HCT116 (cell line): ENCODE measurements around the gene PLAAT2. TPM values are rescaled to one million over a fixed set of nuclear protein-coding genes. Genes with fewer than 3 reads are reported as not detected.

Experiments
- ATAC-seq: fragments of 200-7000 bp; cut with Tn5 transposase; 2 replicates; pipeline ENCODE4 v1.9.1; 2020; ENCODE audit warnings: mild to moderate bottlenecking, moderate library complexity
- BruUV-seq: library from RNA; stranded (reverse); fragments of 400-500 nt; replicated peaks from 2 replicates; lab custom pipeline; 2021; lab: Mats Ljungman, UMichigan
- CTCF ChIA-PET: fragments of 300-600 bp; sonication (Branson Sonifier 250); formaldehyde crosslinking; loops from one replicate; lab custom pipeline; 2021; ENCODE audit warnings: antibody characterized with exemption; lab: Charles Lee
- POLR2A ChIA-PET: fragments of 300-600, 350-600 bp; sonication (Branson Sonifier 250); formaldehyde crosslinking; loops from one replicate; lab custom pipeline; 2021; ENCODE audit warnings: antibody characterized with exemption; lab: Charles Lee
- RAD21 ChIA-PET, 2 experiments: fragments of 300-600 bp; sonication (Branson Sonifier 250); formaldehyde crosslinking; loops; one replicate each; lab custom pipeline; 2023; ENCODE audit warnings: low total read pairs in 2 of 2; ENCODE audit not compliant: uncharacterized antibody in 2 of 2, unreplicated experiment in 2 of 2, low non-redundant PET in 1 of 2; lab: Charles Lee
- DNase-seq: peaks from one replicate; pipeline ENCODE4 v3.0.0-alpha.2; 2010; ENCODE audit warnings: low read depth, low spot score
- H2AFZ ChIP-seq: fragments of 200-600 bp; shearing (Covaris generic), sonication (generic); 2 replicates; pipeline ENCODE4 v1.6.1; 2017; ENCODE audit warnings: low read depth, mixed run types, mixed read lengths, antibody characterized with exemption, low read length; ENCODE audit not compliant: poor library complexity, severe bottlenecking
- H3K27ac ChIP-seq: 2 replicates; pipeline ENCODE4 v1.5.1; 2012; ENCODE audit warnings: low read depth, low read length
- H3K27me3 ChIP-seq: fragments of 200-600 bp; sonication (generic); 2 replicates; pipeline ENCODE4 v1.6.1; 2016; ENCODE audit warnings: mixed run types, low read length, mixed read lengths; ENCODE audit not compliant: insufficient read depth
- H3K36me3 ChIP-seq, 2 experiments: fragments of 200-500 bp in 1 of 2; fragments of 200-600 bp in 1 of 2; sonication (Bioruptor generic) in 1 of 2; sonication (generic) in 1 of 2; 2 replicates each; pipeline versions ENCODE4 v1.5.1 to v1.6.1; 2014 to 2016; ENCODE audit warnings: low read length in 2 of 2, inconsistent platforms in 1 of 2, mixed read lengths in 1 of 2, mixed run types in 1 of 2; ENCODE audit not compliant: insufficient read depth in 2 of 2, control insufficient read depth in 1 of 2
- H3K4me1 ChIP-seq, 2 experiments: fragments of 200-600 bp in 1 of 2; sonication (generic) in 1 of 2; 2 replicates each; pipeline versions ENCODE4 v1.5.1 to v1.6.1; 2012 to 2017; ENCODE audit warnings: low read length in 2 of 2, inconsistent platforms in 1 of 2, mild to moderate bottlenecking in 1 of 2, mixed read lengths in 1 of 2, mixed run types in 1 of 2, moderate library complexity in 1 of 2; ENCODE audit not compliant: insufficient read depth in 2 of 2, control insufficient read depth in 1 of 2
- H3K4me2 ChIP-seq: fragments of 200-600 bp; sonication (generic); 2 replicates; pipeline ENCODE4 v1.6.1; 2017; ENCODE audit warnings: mixed run types, low read length, mixed read lengths
- H3K4me3 ChIP-seq, 2 experiments: fragments of 200-600 bp in 1 of 2; sonication (generic) in 1 of 2; replicated peaks in 1 of 2; 2 replicates each; pipeline ENCODE4 v1.5.1; 2011 to 2016; ENCODE audit warnings: low read length in 2 of 2, control low read depth in 1 of 2, low read depth in 1 of 2, mild to moderate bottlenecking in 1 of 2, mixed read lengths in 1 of 2, mixed run types in 1 of 2
- H3K79me2 ChIP-seq: fragments of 200-600 bp; sonication (generic); 2 replicates; pipeline ENCODE4 v1.6.1; 2017; ENCODE audit warnings: mild to moderate bottlenecking, mixed run types, low read length, moderate library complexity, mixed read lengths; ENCODE audit not compliant: insufficient read depth
- H3K9ac ChIP-seq: fragments of 200-600 bp; sonication (generic); 2 replicates; pipeline ENCODE4 v1.6.1; 2016; ENCODE audit warnings: low read length, mixed read lengths
- H3K9me2 ChIP-seq: fragments of 200-600 bp; sonication (generic), shearing (Covaris generic); 2 replicates; pipeline ENCODE4 v1.6.1; 2017; ENCODE audit warnings: mixed run types, mild to moderate bottlenecking, moderate library complexity; ENCODE audit not compliant: insufficient read depth
- H3K9me3 ChIP-seq, 2 experiments: fragments of 200-500 bp in 1 of 2; fragments of 200-600 bp in 1 of 2; sonication (Bioruptor generic) in 1 of 2; sonication (generic) in 1 of 2; 2 replicates each; pipeline ENCODE4 v1.6.1; 2014 to 2017; ENCODE audit warnings: low read length in 2 of 2, mixed read lengths in 2 of 2, inconsistent platforms in 1 of 2, low read depth in 1 of 2, mild to moderate bottlenecking in 1 of 2, mixed run types in 1 of 2, moderate library complexity in 1 of 2; ENCODE audit not compliant: control insufficient read depth in 1 of 2, insufficient read depth in 1 of 2
- H4K20me1 ChIP-seq: fragments of 200-600 bp; sonication (generic), shearing (Covaris generic); 2 replicates; pipeline ENCODE4 v1.6.1; 2017; ENCODE audit warnings: mixed run types, mild to moderate bottlenecking, moderate library complexity; ENCODE audit not compliant: insufficient read depth
- CEBPB ChIP-seq: IDR thresholded peaks from 2 replicates; pipeline ENCODE4 v1.6.1; 2012; ENCODE audit warnings: low read depth
- EZH2 ChIP-seq: fragments of 200-600 bp; sonication (generic); IDR thresholded peaks from 2 replicates; pipeline ENCODE4 v1.6.1; 2017; ENCODE audit warnings: antibody characterized with exemption, mixed run types
- SIN3A ChIP-seq: IDR thresholded peaks from 2 replicates; pipeline ENCODE4 v1.6.1; 2012; ENCODE audit warnings: low read depth
- YY1 ChIP-seq: IDR thresholded peaks from 2 replicates; pipeline ENCODE4 v1.6.1; 2011; ENCODE audit warnings: low read length, low read depth, moderate library complexity, mild to moderate bottlenecking; ENCODE audit not compliant: insufficient replicate concordance; ENCODE audit errors: extremely low read depth
- ZNF274 ChIP-seq: fragments of 200-500 bp; sonication (Bioruptor generic); IDR thresholded peaks from 2 replicates; pipeline ENCODE4 v1.6.1; 2014; ENCODE audit warnings: mild to moderate bottlenecking, low read depth, low read length, inconsistent platforms
- intact Hi-C: fragments of 100-400 bp; cut with micrococcal nuclease; formaldehyde crosslinking; loops from 2 replicates; pipeline ENCODE4 v1.10.0; 2022
- total RNA-seq: library from RNA; stranded (reverse); gene quantifications from one replicate; pipeline ENCODE4 v1.2.1, GENCODE V29; 2021; ENCODE audit not compliant: unreplicated experiment
- TF ChIP-seq, protein P1 (sequence below): IDR thresholded peaks from 2 replicates; pipeline ENCODE4 v1.6.1; 2012; ENCODE audit warnings: low read depth

The PLAAT2 gene
- total RNA-seq, 1 experiment from 2014 or later = not detected

DNA sequence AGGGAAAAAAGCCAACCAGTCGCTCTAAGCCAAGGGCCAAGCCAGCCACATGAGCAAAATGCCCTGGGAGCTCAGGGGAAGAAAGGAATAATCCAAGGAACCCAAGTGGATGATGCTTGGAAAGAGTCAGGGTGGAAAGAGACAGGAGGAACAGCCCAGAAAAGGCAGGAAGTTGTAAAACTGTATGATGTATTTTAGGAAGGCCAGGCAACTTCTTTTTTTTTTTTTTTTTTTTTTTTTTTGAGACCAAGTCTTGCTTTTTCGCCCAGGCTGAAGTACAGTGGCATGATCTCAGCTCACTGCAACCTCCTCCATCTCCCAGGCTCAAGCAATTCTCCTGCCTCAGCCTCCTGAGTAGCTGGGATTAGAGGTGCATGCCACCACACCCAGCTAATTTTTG, 55.7 kb downstream of the PLAAT2 start:
- no peak for TF ChIP-seq EZH2
- TF ChIP-seq CEBPB = no peak
- TF ChIP-seq YY1 = no peak
- TF ChIP-seq, protein P1, sequence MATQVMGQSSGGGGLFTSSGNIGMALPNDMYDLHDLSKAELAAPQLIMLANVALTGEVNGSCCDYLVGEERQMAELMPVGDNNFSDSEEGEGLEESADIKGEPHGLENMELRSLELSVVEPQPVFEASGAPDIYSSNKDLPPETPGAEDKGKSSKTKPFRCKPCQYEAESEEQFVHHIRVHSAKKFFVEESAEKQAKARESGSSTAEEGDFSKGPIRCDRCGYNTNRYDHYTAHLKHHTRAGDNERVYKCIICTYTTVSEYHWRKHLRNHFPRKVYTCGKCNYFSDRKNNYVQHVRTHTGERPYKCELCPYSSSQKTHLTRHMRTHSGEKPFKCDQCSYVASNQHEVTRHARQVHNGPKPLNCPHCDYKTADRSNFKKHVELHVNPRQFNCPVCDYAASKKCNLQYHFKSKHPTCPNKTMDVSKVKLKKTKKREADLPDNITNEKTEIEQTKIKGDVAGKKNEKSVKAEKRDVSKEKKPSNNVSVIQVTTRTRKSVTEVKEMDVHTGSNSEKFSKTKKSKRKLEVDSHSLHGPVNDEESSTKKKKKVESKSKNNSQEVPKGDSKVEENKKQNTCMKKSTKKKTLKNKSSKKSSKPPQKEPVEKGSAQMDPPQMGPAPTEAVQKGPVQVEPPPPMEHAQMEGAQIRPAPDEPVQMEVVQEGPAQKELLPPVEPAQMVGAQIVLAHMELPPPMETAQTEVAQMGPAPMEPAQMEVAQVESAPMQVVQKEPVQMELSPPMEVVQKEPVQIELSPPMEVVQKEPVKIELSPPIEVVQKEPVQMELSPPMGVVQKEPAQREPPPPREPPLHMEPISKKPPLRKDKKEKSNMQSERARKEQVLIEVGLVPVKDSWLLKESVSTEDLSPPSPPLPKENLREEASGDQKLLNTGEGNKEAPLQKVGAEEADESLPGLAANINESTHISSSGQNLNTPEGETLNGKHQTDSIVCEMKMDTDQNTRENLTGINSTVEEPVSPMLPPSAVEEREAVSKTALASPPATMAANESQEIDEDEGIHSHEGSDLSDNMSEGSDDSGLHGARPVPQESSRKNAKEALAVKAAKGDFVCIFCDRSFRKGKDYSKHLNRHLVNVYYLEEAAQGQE = no peak
- TF ChIP-seq ZNF274 = no peak
- no peak for TF ChIP-seq SIN3A
- TF ChIP-seq, all 23 proteins: peak for 0
- no peak for ATAC-seq
- no peak for DNase-seq
- H2AFZ ChIP-seq = no peak overlapping the region
- H3K9me3 ChIP-seq = no peaks in the 10 kb centered on the region
- no peak overlapping the region for H3K27ac ChIP-seq
- intact Hi-C loops = loop anchor here (10.0 kb wide), 1 partner anchor 1207 kb away; no protein-coding TSS in a partner anchor
- H3K79me2 ChIP-seq = no peaks in the 10 kb centered on the region
- H3K9ac ChIP-seq = no peak overlapping the region
- ChIA-PET POLR2A (no interaction called here), RAD21 (interaction anchor here in 1 of 2 experiments (1.0 kb wide), 1 partner anchor 28 kb away, joined by 3 read pairs; no protein-coding TSS in a partner anchor), CTCF (interaction anchor here (1.3 to 2.2 kb wide), 3 partner anchors 26 to 472 kb away, joined by 3 to 16 read pairs (median 5); no protein-coding TSS in a partner anchor)
- BruUV-seq = no TSS peak
- H3K27me3 ChIP-seq = no peaks in the 10 kb centered on the region
- no peaks in the 10 kb centered on the region for H3K36me3 ChIP-seq
- no peak overlapping the region for H3K4me3 ChIP-seq
- no peak overlapping the region for H3K4me2 ChIP-seq
- no peaks in the 10 kb centered on the region for H3K9me2 ChIP-seq
- H4K20me1 ChIP-seq = no peaks in the 10 kb centered on the region
- H3K4me1 ChIP-seq = no peaks in the 10 kb centered on the region
